HG02798 (cell line): ENCODE measurements around the gene KCNN2.

Source experiments
- ATAC-seq: cut with Tn5 transposase; IDR thresholded peaks from one replicate; pipeline ENCODE4 v1.9.1; 2021; ENCODE audit warnings: mild to moderate bottlenecking; ENCODE audit not compliant: unreplicated experiment, poor library complexity

The KCNN2 gene

DNA sequence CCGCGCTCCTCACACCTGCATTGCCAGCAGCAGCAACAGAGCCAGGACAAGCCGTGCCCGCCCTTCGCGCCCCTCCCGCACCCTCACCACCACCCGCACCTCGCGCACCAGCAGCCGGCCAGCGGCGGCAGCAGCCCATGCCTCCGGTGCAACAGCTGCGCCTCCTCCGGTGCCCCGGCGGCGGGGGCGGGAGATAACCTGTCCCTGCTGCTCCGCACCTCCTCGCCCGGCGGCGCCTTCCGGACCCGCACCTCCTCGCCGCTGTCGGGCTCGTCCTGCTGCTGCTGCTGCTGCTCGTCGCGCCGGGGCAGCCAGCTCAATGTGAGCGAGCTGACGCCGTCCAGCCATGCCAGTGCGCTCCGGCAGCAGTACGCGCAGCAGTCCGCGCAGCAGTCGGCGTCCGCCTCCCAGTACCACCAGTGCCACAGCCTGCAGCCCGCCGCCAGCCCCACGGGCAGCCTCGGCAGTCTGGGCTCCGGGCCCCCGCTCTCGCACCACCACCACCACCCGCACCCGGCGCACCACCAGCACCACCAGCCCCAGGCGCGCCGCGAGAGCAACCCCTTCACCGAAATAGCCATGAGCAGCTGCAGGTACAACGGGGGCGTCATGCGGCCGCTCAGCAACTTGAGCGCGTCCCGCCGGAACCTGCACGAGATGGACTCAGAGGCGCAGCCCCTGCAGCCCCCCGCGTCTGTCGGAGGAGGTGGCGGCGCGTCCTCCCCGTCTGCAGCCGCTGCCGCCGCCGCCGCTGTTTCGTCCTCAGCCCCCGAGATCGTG lies 517 bp downstream of the KCNN2 start:
- ATAC-seq = peak; percentile 21

DNA sequence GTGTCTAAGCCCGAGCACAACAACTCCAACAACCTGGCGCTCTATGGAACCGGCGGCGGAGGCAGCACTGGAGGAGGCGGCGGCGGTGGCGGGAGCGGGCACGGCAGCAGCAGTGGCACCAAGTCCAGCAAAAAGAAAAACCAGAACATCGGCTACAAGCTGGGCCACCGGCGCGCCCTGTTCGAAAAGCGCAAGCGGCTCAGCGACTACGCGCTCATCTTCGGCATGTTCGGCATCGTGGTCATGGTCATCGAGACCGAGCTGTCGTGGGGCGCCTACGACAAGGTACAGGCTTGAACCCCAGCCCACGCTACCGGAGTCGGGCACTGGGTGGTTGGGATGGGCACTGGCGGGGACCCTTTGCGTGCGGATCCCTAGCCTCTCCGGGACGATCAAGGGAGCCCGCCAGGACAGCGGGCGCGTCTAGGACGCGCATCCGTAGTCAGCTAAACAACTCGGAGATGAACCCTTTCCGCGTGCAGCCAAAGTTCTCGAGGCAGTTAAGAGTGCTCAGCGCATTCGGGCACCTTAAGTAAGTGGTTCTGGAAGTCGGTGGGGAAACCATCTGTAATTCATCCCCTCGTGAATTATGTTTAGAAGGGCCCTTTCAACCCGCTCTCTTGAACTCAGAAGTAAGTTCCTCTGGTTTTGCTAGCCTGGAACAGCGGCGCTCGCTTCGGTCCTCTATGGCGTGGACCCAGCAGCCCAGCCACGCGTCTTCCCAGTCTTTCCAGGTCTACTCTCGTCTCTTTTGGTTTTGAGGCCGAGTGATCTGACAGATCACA lies 1.3 kb downstream of the KCNN2 start:
- ATAC-seq = no peak

DNA sequence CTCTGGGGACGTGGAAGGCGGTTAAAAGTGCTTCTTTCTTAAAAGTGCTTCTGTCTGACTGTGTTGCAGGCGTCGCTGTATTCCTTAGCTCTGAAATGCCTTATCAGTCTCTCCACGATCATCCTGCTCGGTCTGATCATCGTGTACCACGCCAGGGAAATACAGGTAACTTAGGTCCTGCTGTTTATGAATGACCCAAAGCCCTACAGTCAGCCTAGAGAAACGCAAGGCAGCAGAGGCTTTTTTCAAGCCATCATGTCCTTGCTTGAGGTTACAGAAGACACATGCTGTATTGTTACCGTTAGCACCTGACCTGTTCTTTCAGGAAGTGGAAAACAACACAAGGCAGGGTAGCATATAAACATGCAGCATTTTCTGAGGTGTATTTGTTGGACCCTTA lies 2.0 kb downstream of the KCNN2 start:
- no peak for ATAC-seq

DNA sequence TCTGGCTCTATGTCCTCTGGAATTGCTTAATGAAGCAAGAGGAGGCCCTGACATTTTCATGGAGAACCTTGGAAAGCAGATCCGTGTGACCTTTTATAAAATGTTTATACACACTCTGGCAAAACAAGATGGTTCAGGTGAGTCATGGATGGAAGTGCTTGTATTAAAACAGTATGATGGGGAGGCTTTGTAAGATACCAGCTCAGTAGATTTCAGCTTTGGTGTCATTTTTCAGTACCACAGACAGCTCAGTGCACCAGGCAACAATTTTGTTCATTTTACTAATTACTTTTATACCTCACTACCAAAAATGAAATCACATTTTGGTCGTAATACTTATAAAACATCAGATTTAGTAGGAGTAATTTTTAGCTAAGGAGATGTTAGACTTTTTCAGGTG lies 5.2 kb downstream of the KCNN2 start:
- no peak for ATAC-seq

DNA sequence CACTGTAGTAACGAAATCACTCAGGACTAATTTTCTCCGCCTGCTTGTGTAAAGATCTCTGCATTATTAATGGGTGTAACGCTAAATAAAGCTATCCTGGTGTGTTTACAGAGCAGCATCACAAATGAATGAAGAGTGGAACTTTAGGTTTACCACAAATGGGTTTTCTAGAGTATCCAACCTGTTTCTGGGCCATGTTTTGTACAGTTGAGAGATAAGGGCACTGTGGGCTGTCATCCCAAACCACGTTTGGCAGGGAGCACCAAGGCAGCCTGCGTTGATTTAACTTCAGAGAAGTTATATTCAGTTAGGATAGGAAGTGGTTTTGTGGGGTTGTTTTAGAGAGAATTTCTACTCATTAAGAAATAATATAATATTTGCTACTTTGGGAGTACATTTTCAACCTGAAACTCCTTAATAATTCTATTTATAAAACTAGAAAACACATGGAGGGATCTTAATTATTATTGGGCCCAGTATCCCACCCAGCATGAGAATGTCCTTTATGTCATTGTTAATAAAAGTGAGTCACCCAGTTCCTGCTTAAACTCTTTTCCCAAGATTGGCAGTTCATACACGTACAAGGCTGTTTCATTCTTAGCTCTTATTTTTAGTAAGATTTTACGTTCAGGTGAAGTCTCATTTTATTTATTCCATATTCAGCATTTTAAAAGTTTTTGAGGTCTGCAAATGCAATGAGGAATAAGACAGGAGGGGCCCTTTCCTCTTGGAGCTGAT lies 8.0 kb downstream of the KCNN2 start:
- no peak for ATAC-seq

DNA sequence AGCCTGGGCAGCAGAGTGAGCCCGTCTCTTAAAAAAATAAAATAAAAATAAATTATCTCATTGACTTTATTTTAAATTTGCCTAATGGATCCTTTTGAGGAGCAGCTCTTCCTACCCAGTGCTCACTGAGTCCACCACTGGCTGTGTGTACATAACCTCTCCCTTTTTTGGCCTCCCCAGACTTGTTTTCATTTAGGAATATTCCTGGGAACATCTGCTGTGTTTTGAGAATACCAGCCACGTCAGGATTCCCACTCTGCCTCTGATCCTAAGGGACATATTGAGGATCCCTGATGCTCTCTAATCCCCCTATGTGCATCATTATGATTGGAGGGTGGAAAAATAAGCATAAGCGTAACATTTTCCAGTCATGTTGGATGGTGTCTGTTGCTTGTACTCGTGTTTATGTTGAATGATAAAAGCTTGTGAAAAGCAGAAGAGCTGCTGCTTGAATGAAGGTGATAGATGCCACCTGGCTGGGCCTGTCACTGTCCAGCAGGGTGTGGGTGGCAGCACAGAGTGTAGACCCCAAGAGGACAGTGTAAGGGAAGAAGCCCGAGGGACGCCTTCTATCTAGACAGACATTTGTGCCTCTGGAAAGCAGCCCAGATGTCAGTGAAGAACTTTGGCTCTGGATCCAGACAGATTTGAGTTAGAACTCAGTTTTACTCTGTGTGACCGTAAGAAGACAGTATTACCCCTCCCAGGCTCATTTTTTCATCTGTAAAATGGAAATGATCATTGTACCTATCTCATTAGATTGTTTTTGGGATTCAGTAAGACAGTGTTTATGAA lies 15.4 kb downstream of the KCNN2 start:
- ATAC-seq = no peak

DNA sequence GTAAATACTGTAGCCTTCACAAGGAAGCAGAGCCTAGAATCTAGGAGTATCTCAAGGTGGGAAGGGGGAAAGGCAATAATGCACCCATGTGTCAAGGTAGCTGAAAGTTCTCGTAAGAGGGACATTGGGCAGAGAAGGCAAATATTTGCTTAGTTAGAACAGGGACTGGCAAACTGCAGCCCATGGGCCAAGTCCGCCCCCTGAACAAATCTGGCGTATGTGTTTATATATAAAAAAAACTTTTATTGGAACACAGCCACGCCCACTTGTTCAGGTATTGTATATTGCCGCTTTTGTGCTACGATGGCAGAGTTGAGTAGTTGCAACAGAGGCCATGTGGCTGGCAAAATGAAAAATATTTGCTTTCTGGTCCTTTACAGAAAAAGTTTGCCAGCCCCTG lies 16.1 kb downstream of the KCNN2 start:
- ATAC-seq = no peak

DNA sequence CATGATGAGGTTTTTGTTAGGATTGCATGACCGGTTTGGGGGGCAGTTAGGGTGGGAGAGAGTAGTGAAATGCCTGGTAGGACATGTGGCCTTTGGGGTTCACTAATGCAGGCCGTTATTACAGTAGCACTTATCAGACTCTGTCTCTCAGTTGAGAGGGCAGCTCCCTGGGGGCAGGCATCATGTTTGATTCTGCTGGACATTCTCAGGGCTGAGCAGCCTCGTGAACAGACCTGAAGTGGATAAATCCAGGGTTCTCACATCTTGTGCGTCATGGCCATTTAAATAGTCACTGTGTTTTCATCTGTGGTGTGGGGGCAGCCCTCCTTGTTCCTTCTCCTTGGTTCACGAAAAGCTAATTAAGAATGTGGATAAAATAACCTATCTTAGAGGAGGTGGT lies 18.9 kb downstream of the KCNN2 start:
- no peak for ATAC-seq

DNA sequence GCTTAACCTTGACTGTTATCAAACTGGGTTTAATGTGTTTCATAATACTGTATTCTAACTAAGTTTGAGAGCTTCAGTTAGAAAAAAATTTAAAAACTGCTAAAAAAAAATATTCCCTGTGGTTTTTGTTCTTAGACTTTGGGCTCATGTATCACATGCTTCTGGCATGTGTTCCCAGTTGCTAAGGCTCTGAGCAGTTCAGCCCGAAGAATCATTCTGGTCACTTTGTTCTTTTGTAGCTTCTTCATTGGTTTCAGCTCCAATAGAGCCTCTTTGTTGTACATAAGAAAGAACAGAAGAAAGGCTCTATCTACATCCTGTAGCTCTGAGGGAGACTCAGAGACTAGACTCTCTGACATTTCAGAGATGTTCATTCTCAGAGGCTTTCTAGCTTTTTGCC lies 25.6 kb downstream of the KCNN2 start:
- no peak for ATAC-seq

DNA sequence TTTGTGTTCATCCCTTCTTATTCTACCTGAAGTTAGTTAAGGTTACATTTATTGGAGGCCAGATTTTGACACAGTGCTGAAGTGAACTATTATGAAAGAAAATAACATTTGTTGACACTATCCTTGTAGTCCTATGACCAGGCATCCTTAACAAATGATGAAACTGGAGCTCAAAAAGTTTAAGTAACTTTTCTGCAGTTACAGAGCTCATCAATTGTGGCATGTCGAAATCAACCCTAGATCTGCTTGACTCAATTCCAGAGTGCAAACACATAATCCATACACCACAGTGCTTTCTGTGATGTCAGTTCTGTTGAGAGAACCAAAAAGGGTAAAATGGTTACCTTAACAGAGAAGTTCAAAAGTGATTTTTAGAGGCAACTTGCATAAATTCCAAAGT lies 28.6 kb downstream of the KCNN2 start:
- ATAC-seq = no peak

DNA sequence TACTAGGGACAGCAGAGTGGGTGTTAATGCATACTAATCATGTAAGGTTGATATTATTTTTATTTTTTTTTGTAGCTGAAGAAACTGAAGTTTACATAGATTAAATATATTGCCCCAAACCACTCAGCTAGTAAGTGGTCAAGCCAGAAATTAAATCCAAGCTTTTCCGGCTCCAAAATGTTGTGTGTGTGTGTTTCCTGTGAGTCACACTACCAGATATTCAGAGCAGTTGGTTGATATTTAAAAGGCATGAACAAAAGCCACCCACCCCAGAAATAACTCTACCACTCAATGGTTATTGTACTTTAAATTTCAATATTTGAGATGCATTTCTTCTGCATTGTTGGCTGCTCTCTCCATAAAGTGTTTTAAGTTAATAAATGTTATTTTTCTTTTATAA lies 29.5 kb downstream of the KCNN2 start:
- no peak for ATAC-seq

DNA sequence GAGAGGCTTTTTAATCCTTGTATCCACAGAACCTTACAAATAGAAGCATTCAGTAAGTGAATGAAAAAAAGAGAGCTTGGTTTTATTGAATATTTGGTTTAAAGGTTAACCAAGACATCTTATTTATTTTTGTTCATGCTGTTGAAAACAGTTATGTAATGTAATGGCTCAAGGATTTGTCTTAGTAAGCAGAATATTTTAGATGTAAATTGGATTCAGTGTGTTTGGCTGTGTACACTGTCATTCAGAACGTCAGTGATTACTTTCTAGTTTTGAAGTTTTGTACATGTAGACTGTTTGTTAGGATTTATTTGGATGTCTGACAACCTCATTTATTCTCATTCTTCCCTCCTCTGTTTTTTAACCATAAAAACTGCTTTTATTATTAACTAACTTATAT lies 31.3 kb downstream of the KCNN2 start:
- no peak for ATAC-seq

DNA sequence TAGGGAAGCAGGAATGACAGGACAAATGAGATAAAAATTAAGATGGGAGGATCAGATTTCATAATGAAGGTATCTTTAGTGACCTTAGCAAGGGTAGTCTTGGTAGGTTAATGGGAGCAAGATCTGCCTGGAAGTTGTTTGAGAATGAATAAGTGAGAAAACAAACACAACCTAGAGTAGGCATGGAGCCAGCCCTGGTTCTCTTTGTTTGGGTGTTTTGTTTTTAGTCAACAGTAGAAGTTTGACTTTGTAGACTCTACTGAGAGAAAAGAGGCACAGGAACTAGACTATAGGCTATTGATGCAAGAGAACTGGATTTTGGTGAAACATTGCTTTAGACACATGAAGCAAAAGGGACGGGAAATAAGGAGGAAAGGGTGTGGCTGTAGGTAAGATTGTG lies 40.3 kb downstream of the KCNN2 start:
- no peak for ATAC-seq

DNA sequence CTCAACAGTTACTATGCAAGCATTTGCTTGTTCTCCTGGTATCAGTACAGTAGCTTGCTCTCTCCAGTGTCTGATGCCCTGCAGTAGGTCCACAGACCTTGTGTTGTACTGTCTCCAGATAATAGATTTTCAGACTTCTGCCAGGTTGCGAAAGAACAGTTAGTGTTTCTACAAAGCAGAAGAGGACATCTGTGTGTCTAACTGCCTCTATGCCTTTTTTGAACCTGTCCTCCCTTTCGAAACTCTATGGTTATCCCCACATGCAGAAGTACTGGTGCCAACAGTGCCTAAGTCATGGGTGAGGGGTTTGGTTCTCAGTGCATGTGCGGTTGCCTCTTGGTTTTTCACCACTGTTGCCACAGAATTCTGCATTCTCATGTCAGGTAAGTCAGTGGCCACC lies 45.9 kb downstream of the KCNN2 start:
- ATAC-seq = no peak

DNA sequence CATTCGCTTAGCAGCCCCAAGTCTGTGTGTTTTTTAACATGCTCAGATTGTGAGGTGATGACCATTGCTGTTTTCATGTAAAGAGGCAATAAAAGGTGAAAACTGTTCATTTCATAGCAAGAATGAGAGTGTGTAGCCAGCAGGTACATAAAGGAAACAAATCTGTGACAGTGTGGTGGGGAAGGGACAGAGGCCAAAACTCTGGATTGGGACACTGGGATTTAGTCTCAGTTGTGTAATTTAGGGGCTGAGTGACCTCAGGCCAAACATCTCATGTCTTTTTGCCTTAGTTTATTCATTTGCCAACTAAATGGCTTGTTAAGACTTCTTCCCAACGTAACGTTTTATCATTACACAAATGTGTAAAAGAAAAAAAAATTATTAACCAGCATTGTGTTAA lies 47.0 kb downstream of the KCNN2 start:
- ATAC-seq = no peak

DNA sequence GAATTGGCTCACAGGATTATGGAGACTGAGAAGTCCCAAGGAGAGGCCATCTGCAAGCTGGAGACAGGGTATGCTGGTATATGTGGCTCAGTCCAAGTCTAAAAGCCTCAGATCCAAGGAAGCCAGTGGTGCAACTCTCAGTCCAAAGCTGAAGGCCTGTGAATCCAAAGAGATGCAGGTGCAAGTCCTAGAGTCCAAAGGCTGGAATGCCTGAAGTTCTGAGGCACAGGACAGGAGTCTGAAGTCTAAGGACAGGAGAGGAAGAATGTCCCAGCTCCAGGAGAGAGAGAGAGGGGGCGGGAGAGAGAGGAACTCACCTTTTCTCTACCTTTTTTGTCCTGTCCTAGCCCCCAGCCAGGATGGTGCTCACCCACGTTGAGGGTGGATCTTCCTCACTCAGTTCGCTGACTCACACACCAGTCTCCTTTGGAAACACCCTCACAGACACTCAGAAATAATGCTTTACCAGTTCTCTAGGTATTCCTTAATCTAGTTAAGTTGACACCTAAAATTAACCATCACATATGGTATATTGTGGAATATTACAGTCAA lies 49.6 kb downstream of the KCNN2 start:
- no peak for ATAC-seq

DNA sequence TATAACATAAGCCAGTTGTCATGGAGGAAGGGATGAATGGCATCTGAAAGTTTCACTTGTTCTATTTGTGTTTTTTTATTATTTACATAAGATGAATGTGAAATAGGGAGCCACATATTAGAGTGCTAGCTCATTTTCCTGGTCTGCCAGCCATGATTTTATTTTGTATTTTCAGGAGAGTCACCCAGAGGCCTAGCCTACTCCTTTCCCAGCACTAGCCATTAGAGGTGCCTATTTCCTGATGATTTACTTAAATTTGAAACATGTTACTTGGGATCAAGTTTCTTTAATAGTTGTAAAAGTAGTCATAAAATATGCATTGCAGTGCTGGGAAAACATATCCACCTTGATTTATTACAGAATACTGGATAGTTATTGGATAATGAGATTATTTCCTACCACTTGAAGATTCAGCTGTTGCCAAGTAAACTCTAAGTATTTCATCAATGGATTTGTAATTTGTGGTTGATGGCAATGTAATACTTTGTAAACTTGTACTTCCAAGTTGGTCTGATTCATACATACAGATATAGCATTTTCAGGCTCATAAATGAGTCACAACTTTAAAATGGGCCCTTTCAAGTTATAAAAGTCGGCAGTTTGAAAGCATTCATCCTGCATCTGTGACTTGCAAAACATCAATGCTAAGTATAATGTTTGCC lies 50.8 kb downstream of the KCNN2 start:
- no peak for ATAC-seq

DNA sequence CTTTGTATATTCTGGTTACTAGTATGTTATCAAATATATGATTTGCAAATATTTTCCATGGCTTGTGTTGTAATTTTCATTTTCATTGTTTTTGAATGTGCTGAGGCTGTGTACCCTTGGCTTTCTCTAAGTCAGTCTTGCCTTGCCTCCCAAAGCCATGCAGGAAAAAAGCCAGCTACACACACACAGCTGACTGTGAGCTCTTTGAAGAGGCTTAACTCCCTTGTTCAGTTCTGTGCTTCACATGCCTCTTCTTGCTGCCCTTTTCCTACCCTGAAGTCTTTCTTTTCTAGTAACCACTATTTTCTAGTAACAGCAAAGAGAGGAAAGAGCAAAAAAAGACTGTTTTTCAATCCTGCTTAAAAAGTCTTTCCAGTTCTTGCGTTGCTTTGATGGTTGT lies 53.9 kb downstream of the KCNN2 start:
- ATAC-seq = no peak

DNA sequence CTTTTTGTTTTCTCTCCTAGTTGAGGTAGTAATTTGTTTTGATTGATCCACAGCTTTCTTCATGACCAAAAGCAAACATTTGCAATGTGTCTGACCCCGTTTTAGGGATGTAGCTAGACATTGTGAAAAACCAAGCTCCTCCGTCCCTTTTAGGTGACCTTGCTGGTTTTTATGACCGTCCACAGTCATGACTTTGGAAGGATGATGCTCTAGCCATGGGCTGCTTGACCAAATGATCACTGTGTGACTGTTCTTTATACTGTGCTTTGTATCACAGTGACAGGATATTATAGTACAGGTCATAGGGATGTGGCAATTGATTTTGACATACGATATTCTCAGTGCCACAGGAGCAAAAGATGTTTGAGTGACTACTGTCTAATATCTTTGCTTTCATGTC lies 54.4 kb downstream of the KCNN2 start:
- ATAC-seq = no peak

DNA sequence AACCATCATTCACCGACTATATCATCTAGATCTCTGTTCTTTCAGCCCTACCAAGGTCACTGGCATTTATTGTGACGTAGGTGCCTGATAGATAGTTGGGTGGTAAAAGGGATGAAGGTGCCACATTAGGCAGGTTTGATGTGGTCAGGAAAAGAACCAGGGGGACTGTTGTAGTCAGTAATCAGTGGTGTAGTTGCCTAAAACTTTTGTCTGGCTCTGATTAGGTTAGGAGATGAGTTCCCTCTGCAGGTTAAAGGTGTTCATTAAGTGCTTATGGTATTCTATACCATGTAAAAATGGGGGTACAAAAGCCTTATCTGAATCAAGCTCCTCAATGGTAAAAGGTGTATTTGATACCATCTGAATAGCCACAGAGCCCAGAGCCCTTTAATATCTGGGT lies 55.6 kb downstream of the KCNN2 start:
- no peak for ATAC-seq
